ENCODE data around the gene ATP5MC2.

DNA sequence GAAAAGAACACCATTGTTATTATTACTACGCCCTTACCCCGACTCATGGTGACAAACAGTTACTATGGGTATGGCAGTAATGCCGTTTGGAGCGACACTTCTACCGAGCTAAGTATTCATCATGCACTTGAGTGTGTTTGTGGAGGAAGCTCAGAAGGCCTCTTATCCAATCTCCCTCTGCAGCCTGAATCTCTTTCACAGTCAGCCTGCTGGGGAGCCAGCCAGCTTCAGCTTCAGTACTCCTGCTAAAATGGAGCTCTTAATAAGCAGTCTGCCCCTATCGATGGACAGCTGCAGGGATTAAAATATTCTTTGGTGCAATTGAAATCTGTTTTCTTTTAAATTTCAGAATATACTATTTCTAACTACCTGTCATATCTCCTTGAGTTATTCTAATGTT, 24.7 kb upstream of the ATP5MC2 start:
- TF ChIP-seq MAZ (IDR thresholded peaks at IDR 0.05; ENCODE audit: borderline replicate concordance, low read depth, low read length), result no peak
- TF ChIP-seq, protein P1, sequence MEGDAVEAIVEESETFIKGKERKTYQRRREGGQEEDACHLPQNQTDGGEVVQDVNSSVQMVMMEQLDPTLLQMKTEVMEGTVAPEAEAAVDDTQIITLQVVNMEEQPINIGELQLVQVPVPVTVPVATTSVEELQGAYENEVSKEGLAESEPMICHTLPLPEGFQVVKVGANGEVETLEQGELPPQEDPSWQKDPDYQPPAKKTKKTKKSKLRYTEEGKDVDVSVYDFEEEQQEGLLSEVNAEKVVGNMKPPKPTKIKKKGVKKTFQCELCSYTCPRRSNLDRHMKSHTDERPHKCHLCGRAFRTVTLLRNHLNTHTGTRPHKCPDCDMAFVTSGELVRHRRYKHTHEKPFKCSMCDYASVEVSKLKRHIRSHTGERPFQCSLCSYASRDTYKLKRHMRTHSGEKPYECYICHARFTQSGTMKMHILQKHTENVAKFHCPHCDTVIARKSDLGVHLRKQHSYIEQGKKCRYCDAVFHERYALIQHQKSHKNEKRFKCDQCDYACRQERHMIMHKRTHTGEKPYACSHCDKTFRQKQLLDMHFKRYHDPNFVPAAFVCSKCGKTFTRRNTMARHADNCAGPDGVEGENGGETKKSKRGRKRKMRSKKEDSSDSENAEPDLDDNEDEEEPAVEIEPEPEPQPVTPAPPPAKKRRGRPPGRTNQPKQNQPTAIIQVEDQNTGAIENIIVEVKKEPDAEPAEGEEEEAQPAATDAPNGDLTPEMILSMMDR (conservative IDR thresholded peaks at IDR 0.05; ENCODE audit: low read depth, low read length), result no peak
- TF ChIP-seq RCOR1 (IDR thresholded peaks at IDR 0.05; ENCODE audit: insufficient replicate concordance, low read length), result no peak
- no peak for TF ChIP-seq BHLHE40 (IDR thresholded peaks at IDR 0.05; ENCODE audit: low read depth, low read length)
